ENCODE measurements around the gene KDM8. TPM values are rescaled to one million over a fixed set of nuclear protein-coding genes. Genes with fewer than 3 reads are reported as not detected.

The KDM8 gene
- total RNA-seq, 1 donor from 2014 or later: 15.6 TPM

DNA sequence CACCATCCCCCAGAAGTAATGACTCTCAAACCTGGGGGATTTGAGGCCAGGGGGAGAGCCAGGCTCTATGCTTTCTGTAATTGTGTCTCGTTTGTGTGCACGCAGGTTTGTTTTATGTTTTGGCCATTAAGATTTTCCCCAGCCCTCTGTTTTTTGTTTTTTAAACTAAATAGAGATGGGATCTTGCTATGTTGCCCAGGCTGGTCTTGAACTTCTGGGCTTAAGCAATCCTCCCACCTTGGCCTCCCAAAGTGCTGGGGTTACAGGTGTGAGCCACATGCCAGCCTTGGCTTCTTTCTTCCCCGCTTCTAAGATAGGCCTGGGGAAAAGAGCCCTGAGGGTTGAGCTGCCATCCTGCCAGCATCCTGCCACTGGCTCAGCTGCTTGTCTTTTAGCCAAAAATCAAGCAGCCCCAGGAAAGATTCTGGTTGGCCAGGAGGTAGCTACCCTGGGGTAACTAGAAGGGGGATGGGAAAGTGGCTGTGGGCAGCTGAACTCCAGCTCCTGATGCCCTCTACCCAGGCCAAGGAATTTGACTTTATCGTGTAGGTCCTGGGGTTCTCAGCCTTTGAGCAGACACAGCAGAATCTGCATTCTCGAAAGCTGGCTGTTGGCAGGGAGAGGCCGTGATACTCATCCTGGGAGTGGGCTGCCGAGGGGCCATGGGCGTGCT is 18.4 kb downstream of the KDM8 start:
- Mint-ChIP-seq H3K4me3 (no peak overlapping the region), H3K4me1 (peaks cover 4% of the 10 kb centered on the region), H3K27me3 (ENCODE audit: low read depth) (no peaks in the 10 kb centered on the region), H3K9me3 (no peaks in the 10 kb centered on the region), H3K27ac (ENCODE audit: unreplicated experiment) (no peak overlapping the region), H3K36me3 (ENCODE audit: low read depth) (no peaks in the 10 kb centered on the region)
- DNase-seq (ENCODE audit: low read depth, low spot score): no peak
- TF ChIP-seq, protein P1, sequence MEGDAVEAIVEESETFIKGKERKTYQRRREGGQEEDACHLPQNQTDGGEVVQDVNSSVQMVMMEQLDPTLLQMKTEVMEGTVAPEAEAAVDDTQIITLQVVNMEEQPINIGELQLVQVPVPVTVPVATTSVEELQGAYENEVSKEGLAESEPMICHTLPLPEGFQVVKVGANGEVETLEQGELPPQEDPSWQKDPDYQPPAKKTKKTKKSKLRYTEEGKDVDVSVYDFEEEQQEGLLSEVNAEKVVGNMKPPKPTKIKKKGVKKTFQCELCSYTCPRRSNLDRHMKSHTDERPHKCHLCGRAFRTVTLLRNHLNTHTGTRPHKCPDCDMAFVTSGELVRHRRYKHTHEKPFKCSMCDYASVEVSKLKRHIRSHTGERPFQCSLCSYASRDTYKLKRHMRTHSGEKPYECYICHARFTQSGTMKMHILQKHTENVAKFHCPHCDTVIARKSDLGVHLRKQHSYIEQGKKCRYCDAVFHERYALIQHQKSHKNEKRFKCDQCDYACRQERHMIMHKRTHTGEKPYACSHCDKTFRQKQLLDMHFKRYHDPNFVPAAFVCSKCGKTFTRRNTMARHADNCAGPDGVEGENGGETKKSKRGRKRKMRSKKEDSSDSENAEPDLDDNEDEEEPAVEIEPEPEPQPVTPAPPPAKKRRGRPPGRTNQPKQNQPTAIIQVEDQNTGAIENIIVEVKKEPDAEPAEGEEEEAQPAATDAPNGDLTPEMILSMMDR (conservative IDR thresholded peaks at IDR 0.05): no peak

DNA sequence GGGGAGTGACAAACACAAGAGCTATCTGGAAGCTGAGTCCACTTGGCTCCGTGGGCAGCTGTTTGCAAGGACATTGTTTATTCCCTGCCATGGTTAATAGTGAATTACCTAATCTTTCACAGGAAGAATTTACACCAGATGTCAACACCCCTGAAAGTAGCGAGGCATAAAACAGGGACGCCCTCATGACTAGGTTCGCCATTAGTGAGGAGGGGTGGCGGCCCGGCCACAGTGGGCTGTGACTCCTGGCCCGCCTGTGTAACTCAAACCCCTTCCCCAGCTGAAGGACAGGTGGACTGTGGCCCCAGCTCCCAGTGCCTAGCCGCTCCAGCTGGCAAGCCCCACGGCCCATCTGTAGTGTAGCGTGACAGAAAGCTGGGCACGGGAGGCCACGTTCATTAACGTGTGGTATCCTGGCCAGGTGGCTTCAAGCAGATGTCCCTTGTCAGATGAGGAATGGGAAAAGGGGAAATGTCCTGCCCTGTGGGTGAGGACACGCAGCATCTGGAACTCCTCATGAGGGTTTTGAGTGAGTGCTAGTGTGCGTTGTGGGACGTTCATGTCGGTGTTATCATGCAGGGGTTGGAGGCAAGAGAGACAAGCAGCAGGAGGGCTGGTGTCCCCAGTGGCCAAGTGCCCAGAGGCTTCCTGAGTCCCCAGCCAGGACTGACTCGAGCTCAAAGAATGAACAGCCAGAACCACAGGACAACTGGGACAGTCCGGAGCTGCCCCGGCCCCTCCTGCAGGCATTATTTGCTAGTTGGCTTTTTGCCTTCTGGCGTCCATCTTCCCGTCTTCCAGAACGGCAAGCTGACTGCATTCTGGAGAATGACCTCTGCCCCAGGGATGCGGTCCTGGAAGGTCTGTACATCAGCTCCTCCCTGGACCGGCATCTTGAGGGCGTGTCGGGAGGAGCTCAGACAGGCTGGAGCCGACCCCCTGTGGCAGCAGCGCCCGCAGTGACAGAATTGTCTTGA is 19.2 kb downstream of the KDM8 start:
- no peak overlapping the region for H3K27ac Mint-ChIP-seq (ENCODE audit: unreplicated experiment)
- H3K4me3 Mint-ChIP-seq: no peak overlapping the region

DNA sequence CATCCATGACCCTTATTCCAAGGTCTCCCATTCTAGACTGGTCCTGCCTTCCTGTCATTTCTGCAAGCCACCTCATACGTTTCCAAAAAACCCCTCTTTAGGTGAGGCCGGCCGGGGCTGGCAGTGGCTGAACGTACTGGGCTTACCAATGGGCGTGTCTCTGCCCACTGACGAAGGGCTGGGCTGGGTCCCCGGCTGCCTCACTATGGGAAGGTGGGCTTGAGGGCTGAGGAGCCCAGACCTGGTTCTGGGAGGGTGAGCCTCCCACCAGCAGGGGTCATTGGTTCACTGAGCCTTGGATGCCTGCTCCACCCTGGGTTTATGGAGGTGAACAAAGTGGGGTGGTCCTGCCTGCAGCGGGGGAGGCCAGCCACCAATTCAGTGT is 19.9 kb downstream of the KDM8 start:
- no peak for DNase-seq (ENCODE audit: low read depth, low spot score)
- H3K4me3 Mint-ChIP-seq: no peak overlapping the region
- TF ChIP-seq, protein P1 (conservative IDR thresholded peaks at IDR 0.05): no peak
- H3K9me3 Mint-ChIP-seq: no peaks in the 10 kb centered on the region
- no peaks in the 10 kb centered on the region for H3K4me1 Mint-ChIP-seq
- H3K36me3 Mint-ChIP-seq (ENCODE audit: low read depth): no peaks in the 10 kb centered on the region
- no peak overlapping the region for H3K27ac Mint-ChIP-seq (ENCODE audit: unreplicated experiment)
- no peaks in the 10 kb centered on the region for H3K27me3 Mint-ChIP-seq (ENCODE audit: low read depth)

More for the DNA sequence above, 19.2 kb downstream of the KDM8 start:
- Mint-ChIP-seq H3K9me3 (no peaks in the 10 kb centered on the region), H3K4me1 (no peaks in the 10 kb centered on the region), H3K27me3 (ENCODE audit: low read depth) (no peaks in the 10 kb centered on the region), H3K36me3 (ENCODE audit: low read depth) (no peaks in the 10 kb centered on the region)
- DNase-seq (ENCODE audit: low read depth, low spot score): no peak
- TF ChIP-seq, protein P1 (conservative IDR thresholded peaks at IDR 0.05): no peak

DNA sequence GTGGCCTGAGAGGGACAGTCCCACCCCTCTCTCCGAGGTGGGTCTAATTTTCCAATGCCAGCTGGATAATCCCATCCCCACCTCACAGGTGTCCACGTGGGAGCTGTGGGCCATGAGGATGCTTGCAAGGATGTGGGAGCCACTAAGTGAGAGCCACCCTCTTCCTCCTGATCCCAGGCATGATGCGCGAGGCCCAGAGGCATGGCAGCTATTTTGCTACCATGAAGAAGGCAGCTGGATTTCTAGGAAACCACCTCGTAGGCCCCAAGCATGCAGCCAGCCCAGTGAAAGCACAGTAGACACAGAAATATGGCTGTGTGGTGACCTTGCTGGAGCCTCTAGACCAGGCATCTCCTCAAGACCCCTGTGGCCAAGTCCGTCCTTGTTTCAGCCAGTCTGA is 20.4 kb downstream of the KDM8 start:
- Mint-ChIP-seq H3K4me1 (no peaks in the 10 kb centered on the region), H3K4me3 (no peak overlapping the region), H3K27ac (ENCODE audit: unreplicated experiment) (no peak overlapping the region), H3K27me3 (ENCODE audit: low read depth) (no peaks in the 10 kb centered on the region), H3K9me3 (no peaks in the 10 kb centered on the region), H3K36me3 (ENCODE audit: low read depth) (no peaks in the 10 kb centered on the region)
- TF ChIP-seq, protein P1 (conservative IDR thresholded peaks at IDR 0.05): no peak
- DNase-seq (ENCODE audit: low read depth, low spot score): no peak

DNA sequence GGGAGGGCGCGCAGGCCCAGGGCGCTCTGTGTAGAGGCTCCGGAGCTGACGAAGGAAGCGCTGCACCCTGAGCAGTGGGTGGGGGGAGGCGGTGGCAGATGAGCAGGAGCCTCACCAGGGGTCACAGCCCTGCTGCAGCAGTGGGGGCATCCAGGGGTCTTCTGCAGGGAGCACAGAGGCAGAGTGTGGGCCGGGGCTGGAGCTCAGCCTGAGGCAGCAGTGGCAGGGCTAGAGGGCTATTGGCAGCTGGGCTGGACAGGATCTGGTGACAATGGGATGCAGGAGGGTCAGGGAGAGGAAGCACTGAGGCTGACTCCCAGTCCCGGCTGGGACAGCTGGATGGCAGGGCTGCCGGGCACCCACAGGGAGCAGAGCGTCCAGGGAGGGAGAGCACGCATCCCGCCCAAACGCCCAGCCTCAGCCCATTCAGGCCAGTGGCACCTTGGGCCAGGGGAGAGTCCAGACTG is 21.0 kb downstream of the KDM8 start:
- no peak for DNase-seq (ENCODE audit: low read depth, low spot score)
- H3K4me1 Mint-ChIP-seq: no peaks in the 10 kb centered on the region
- H3K36me3 Mint-ChIP-seq (ENCODE audit: low read depth): no peaks in the 10 kb centered on the region
- TF ChIP-seq, protein P1 (conservative IDR thresholded peaks at IDR 0.05): no peak
- H3K4me3 Mint-ChIP-seq: no peak overlapping the region
- H3K27me3 Mint-ChIP-seq (ENCODE audit: low read depth): no peaks in the 10 kb centered on the region
- H3K27ac Mint-ChIP-seq (ENCODE audit: unreplicated experiment): peak overlapping the region; percentile 81
- H3K9me3 Mint-ChIP-seq: no peaks in the 10 kb centered on the region
